ENCODE results near the gene ARHGEF1.

ARHGEF1 gene

DNA sequence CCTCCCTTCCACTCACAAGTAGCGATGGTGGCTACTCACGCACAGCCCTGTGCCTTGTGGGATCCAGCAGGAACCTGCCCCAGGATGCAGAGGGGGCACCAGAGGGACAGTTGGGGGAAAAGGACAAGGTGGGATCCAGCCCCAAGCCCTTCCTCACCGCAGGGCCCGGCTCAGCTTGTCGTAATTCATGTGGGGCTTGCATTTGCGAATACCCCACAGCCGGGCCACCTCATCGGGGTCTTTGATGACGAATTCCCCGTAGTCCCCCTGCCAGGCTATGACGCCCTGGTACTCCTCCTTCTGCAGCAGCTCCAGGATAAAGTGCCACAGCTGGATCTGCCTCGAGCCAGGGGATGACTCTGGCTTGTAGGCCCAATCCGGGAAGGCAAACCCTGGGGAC is 26.7 kb downstream of the ARHGEF1 start:
- Histone ChIP-seq H3K4me3 (ENCODE audit: low read depth, low read length) (no peak overlapping the region), H3K27me3 (ENCODE audit: insufficient read depth, low read depth, severe bottlenecking) (peaks cover 28% of the 10 kb centered on the region), H3K36me3 (peaks cover 8% of the 10 kb centered on the region), H3K9me3 (ENCODE audit: severe bottlenecking) (no peaks in the 10 kb centered on the region), H3K27ac (no peak overlapping the region)
- no peak for DNase-seq
- TF ChIP-seq, protein P1, sequence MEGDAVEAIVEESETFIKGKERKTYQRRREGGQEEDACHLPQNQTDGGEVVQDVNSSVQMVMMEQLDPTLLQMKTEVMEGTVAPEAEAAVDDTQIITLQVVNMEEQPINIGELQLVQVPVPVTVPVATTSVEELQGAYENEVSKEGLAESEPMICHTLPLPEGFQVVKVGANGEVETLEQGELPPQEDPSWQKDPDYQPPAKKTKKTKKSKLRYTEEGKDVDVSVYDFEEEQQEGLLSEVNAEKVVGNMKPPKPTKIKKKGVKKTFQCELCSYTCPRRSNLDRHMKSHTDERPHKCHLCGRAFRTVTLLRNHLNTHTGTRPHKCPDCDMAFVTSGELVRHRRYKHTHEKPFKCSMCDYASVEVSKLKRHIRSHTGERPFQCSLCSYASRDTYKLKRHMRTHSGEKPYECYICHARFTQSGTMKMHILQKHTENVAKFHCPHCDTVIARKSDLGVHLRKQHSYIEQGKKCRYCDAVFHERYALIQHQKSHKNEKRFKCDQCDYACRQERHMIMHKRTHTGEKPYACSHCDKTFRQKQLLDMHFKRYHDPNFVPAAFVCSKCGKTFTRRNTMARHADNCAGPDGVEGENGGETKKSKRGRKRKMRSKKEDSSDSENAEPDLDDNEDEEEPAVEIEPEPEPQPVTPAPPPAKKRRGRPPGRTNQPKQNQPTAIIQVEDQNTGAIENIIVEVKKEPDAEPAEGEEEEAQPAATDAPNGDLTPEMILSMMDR (IDR thresholded peaks at IDR 0.05; ENCODE audit: low read depth, low read length): no peak

DNA sequence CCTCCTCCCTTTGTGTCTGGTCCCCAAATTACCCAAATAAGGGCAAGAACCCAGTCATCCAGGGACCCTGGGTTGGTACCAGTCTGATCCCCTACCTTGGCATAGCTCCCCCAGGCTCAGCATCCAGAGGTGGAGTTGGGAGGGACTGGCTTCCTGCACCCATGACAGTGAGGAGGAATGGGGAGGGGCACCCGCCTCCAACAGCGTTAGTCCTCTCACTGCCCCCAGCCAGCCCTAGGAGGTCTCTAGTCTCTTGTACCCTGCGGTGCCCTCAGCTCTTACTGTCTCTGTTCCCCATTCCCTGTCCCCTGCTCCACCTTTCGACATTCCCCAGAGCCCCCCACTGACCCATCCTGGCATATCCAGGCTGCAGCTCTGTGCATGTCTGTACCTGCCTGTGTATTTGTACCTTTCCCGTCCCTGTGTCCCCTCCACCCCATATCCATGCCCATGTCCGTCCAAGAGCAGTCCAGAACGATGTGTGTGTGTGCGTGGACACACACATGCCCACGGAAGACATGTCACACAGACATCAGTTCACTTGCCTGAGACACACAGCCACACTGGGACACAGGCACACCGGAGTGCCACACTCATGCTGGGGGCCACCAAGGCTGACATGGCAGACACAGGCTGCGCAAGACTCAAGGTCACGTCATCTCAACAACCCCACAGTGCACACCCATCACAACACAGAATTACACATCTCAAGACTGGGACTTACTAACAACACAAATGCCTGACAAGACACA is 27.4 kb downstream of the ARHGEF1 start:
- H3K4me3 ChIP-seq (ENCODE audit: low read depth, low read length): no peak overlapping the region
- TF ChIP-seq, protein P1 (IDR thresholded peaks at IDR 0.05; ENCODE audit: low read depth, low read length): no peak
- H3K27me3 ChIP-seq (ENCODE audit: insufficient read depth, low read depth, severe bottlenecking): peaks cover 32% of the 10 kb centered on the region
- no peak for DNase-seq
- H3K9me3 ChIP-seq (ENCODE audit: severe bottlenecking): no peaks in the 10 kb centered on the region
- H3K27ac ChIP-seq: no peak overlapping the region
- peaks cover 5% of the 10 kb centered on the region for H3K36me3 ChIP-seq

DNA sequence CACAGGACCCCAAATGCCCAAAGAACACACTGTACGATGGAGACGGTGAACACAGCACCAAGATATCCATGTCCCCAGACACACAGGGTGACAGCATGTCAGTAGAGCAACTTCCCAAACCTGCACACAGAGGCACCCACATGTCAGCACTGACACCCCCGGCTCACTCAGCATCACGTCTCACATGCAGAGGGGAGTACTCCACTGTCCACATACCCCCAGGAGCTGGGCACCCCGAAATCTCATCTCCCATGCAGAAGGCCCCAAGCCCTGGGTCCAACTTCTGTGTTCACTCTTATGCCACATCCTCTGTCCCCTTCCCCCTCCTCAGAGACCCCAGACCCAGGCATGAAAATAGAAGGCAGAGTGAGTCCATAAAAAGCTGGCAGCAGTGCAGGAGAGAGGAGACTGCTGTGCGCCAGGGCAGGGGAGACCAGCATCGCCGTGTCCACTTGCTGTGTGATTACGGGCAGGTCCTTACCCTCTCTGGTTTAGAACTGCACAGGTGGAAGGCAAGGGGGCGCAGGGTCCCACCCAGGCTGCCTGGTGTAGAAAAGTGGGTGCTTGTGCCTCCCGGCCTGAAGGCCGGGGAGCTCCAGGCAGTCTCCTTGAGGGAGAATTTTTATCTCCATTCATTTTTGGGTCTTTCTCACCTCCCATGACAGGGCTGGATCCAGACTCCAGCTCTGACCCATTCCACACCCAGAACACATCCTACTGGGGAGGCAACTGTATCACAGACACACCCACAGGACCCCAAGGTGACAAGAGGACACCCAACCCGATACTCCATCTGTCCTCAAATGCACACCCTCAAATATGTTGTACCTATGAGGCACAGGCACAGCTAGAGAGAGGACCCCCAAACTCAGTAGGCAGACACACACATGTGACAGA is 28.3 kb downstream of the ARHGEF1 start:
- TF ChIP-seq, protein P1 (IDR thresholded peaks at IDR 0.05; ENCODE audit: low read depth, low read length): no peak
- Histone ChIP-seq H3K36me3 (no peaks in the 10 kb centered on the region), H3K27me3 (ENCODE audit: insufficient read depth, low read depth, severe bottlenecking) (peaks cover 38% of the 10 kb centered on the region), H3K4me3 (ENCODE audit: low read depth, low read length) (no peak overlapping the region), H3K27ac (no peak overlapping the region), H3K9me3 (ENCODE audit: severe bottlenecking) (no peaks in the 10 kb centered on the region)
- no peak for DNase-seq

DNA sequence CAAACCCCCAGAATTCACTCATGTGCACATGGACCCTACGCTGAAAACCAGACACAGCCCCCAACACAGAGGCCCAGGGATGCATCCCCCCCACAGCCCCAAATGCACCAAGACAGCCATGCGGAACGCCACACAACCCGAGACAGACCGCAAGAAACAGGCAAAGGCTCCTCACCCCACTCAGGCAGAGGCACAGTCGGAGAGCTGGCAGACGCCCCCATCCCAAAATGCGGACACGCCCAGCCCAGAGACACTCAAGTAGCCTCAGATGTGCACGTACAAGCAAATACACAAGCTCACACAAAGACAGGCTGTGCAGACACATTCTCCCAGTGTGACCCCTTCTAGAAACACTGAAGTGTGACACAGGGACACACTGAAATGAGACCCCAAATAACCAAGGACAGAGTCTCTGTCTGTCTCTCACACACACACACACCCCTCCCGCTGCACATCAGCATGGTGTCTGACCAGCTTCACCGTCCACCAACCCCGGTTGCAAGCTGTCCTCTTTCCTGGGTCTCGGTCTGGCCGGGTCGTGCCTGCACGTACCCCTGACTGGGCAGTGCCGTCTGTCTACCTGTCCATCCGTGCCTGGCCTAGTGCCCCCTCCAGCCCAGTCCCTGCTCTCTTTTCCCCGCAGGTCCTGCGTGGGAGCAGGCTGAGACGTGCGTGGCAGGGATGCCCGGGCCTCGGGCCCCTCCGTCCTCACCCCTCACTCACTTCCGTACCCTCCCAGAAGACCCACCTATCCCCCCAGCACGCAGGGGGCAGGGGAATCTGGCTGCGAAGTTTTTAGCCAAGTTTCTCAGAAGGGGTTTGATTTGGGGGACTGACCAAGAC is 29.1 kb downstream of the ARHGEF1 start:
- Histone ChIP-seq H3K27ac (no peak overlapping the region), H3K27me3 (ENCODE audit: insufficient read depth, low read depth, severe bottlenecking) (peaks cover 39% of the 10 kb centered on the region), H3K9me3 (ENCODE audit: severe bottlenecking) (no peaks in the 10 kb centered on the region), H3K4me3 (ENCODE audit: low read depth, low read length) (no peak overlapping the region), H3K36me3 (no peaks in the 10 kb centered on the region)
- TF ChIP-seq, protein P1 (IDR thresholded peaks at IDR 0.05; ENCODE audit: low read depth, low read length): no peak
- DNase-seq: no peak

DNA sequence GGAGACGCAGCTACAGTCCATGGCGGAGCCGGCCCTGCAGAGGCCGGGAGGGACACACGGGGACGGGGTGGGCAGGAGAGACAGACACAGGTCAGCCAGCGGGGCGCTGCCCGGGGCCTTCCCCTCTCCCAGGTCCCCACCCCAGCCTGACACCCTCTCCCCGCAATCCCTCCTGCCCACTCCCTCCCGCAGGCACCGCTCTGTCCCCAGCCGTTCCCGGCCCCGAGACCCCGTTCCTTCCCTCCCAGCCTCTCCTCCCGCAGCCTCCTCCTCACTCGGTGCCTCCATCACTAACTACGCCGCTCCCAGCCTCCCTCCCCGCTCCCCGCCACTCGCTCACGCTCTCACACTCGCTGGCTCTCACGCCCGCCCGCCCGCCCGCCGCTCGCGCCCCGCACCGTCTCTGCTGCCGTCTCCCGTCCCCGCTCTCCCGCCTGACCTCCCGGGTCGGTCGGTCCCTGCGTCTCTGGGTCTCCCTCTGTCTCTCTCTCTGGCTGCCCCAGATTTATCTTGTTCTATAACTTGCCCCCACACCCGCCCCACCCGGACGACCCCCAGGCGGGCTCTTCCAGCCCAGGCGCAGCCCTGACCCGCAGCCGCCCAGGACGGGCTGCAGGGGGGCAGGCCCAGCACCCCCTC is 30.0 kb downstream of the ARHGEF1 start:
- TF ChIP-seq, protein P1 (IDR thresholded peaks at IDR 0.05; ENCODE audit: low read depth, low read length): no peak
- no peaks in the 10 kb centered on the region for H3K9me3 ChIP-seq (ENCODE audit: severe bottlenecking)
- DNase-seq: no peak
- H3K27me3 ChIP-seq (ENCODE audit: insufficient read depth, low read depth, severe bottlenecking): peaks cover 39% of the 10 kb centered on the region
- H3K4me3 ChIP-seq (ENCODE audit: low read depth, low read length): no peak overlapping the region
- no peaks in the 10 kb centered on the region for H3K36me3 ChIP-seq
- no peak overlapping the region for H3K27ac ChIP-seq

Data from WERI-Rb-1 (cell line).